GM23338 (cell line): ENCODE measurements around the gene MKKS. TPM values are rescaled to one million over a fixed set of nuclear protein-coding genes. Genes with fewer than 3 reads are reported as not detected.

Experiments used
- ATAC-seq: fragments of 200-7000 bp; cut with Tn5 transposase; 3 replicates; pipeline ENCODE4 v1.9.1; 2020
- DNase-seq: peaks from one replicate; pipeline ENCODE4 v3.0.0-alpha.2; 2015; ENCODE audit warnings: low spot score
- H2AFZ ChIP-seq: fragments of 200-600 bp; sonication (generic); 2 replicates; pipeline ENCODE4 v1.8.0; 2016; ENCODE audit warnings: antibody characterized with exemption, mild to moderate bottlenecking, moderate library complexity
- H3F3A ChIP-seq: fragments of 200-600 bp; sonication (generic); replicated peaks from 2 replicates; pipeline ENCODE4 v1.8.0; 2017; ENCODE audit warnings: antibody characterized with exemption, mixed run types, low read depth
- H3K27ac ChIP-seq: fragments of 200-600 bp; sonication (generic); 2 replicates; pipeline ENCODE4 v1.6.1; 2016; ENCODE audit warnings: low read depth
- H3K27me3 ChIP-seq: fragments of 200-600 bp; sonication (generic); 2 replicates; pipeline ENCODE4 v1.8.0; 2016; ENCODE audit warnings: mild to moderate bottlenecking, mixed run types, moderate library complexity; ENCODE audit not compliant: insufficient read depth
- H3K36me3 ChIP-seq: fragments of 200-600 bp; sonication (generic); 2 replicates; pipeline ENCODE4 v1.8.0; 2016; ENCODE audit warnings: mild to moderate bottlenecking; ENCODE audit not compliant: insufficient read depth
- H3K4me1 ChIP-seq: fragments of 200-600 bp; sonication (generic); 2 replicates; pipeline ENCODE4 v1.8.0; 2016; ENCODE audit warnings: mild to moderate bottlenecking, moderate library complexity; ENCODE audit not compliant: insufficient read depth
- H3K4me2 ChIP-seq: fragments of 200-600 bp; sonication (generic); 2 replicates; pipeline ENCODE4 v1.7.1; 2017; ENCODE audit warnings: mixed run types
- H3K4me3 ChIP-seq: fragments of 200-600 bp; sonication (generic); 2 replicates; pipeline ENCODE4 v1.6.1; 2016; ENCODE audit warnings: mixed run types
- H3K79me2 ChIP-seq: fragments of 200-600 bp; sonication (generic); replicated peaks from 2 replicates; pipeline ENCODE4 v1.8.0; 2017; ENCODE audit warnings: mild to moderate bottlenecking; ENCODE audit not compliant: insufficient read depth
- H3K9me2 ChIP-seq: fragments of 200-600 bp; sonication (generic); 2 replicates; pipeline ENCODE4 v1.8.0; 2017; ENCODE audit not compliant: insufficient read depth
- H4K20me1 ChIP-seq: fragments of 200-600 bp; sonication (generic); replicated peaks from 2 replicates; pipeline ENCODE4 v1.8.0; 2017; ENCODE audit warnings: mild to moderate bottlenecking; ENCODE audit not compliant: insufficient read depth
- H3K27ac Mint-ChIP-seq: 2 replicates; pipeline ENCODE4 v1.8.0; 2020; ENCODE audit warnings: inconsistent platforms, mild to moderate bottlenecking, moderate library complexity, mixed read lengths
- H3K27me3 Mint-ChIP-seq: 3 replicates; pipeline ENCODE4 v1.8.0; 2022; ENCODE audit warnings: low read depth, mild to moderate bottlenecking, moderate library complexity, mixed read lengths, inconsistent platforms; ENCODE audit not compliant: insufficient read depth, poor library complexity
- H3K36me3 Mint-ChIP-seq: 3 replicates; pipeline ENCODE4 v1.8.0; 2021; ENCODE audit warnings: low read depth, mild to moderate bottlenecking, inconsistent platforms, moderate library complexity, mixed read lengths
- H3K4me1 Mint-ChIP-seq: 3 replicates; pipeline ENCODE4 v1.8.0; 2020; ENCODE audit warnings: mild to moderate bottlenecking, inconsistent platforms, mixed read lengths
- H3K4me3 Mint-ChIP-seq: 3 replicates; pipeline ENCODE4 v1.8.0; 2021; ENCODE audit warnings: moderate library complexity, mild to moderate bottlenecking, inconsistent platforms, mixed read lengths
- H3K9me3 Mint-ChIP-seq: 3 replicates; pipeline ENCODE4 v1.8.0; 2020; ENCODE audit warnings: moderate library complexity, mild to moderate bottlenecking, inconsistent platforms, mixed read lengths
- CTCF ChIP-seq, 2 experiments: fragments of 200-600 bp in 1 of 2; sonication (generic) in 1 of 2; conservative IDR thresholded peaks; 2 replicates each; pipeline versions ENCODE4 v1.5.1 to v1.6.1; 2016 to 2017; ENCODE audit warnings: antibody characterized with exemption in 2 of 2, low read depth in 2 of 2, mild to moderate bottlenecking in 2 of 2, moderate library complexity in 1 of 2
- EZH2 ChIP-seq: fragments of 200-600 bp; sonication (generic); IDR thresholded peaks from one replicate; pipeline ENCODE4 v1.8.0; 2017; ENCODE audit warnings: antibody characterized with exemption, mild to moderate bottlenecking, low read depth; ENCODE audit not compliant: unreplicated experiment
- JUNB ChIP-seq: IDR thresholded peaks from one replicate; pipeline ENCODE4 v1.6.1; 2016; ENCODE audit warnings: antibody characterized with exemption; ENCODE audit not compliant: unreplicated experiment
- NANOG ChIP-seq: IDR thresholded peaks from 2 replicates; pipeline ENCODE4 v1.6.1; 2016; ENCODE audit warnings: antibody characterized with exemption, borderline replicate concordance
- POLR2AphosphoS5 ChIP-seq: IDR thresholded peaks from 2 replicates; pipeline ENCODE4 v1.6.1; 2016; ENCODE audit warnings: antibody characterized with exemption, low read depth
- REST ChIP-seq: IDR thresholded peaks from one replicate; pipeline ENCODE4 v1.6.1; 2018; ENCODE audit warnings: antibody characterized with exemption; ENCODE audit not compliant: unreplicated experiment
- polyA plus RNA-seq: library from polyadenylated mRNA; unstranded; fragments of >200 nt; fragmentation: Nextera tagmentation; extraction: Ambion mirVana; gene quantifications from 2 replicates; pipeline ENCODE4 v1.2.1, GENCODE V29; 2016
- total RNA-seq: library from RNA; depleted of rRNA; stranded (reverse); fragments of >200 nt; shearing (Covaris generic); gene quantifications from 2 replicates; pipeline ENCODE4 v1.2.3, GENCODE V29; 2014

MKKS gene
- total and polyA plus RNA-seq, 2 experiments from 2014 or later = 13.4 to 16.7 TPM

- H3K4me2 ChIP-seq = no peak overlapping the region
- H3K27ac ChIP-seq = no peak overlapping the region
Observed at GRCh38 chr20:10412591-10413408, 21.2 kb downstream of the MKKS start.

GRCh38 chr20:10411673-10412072 is 22.3 kb downstream of the MKKS start:
- Histone ChIP-seq H3K4me3 (no peak overlapping the region), H3K4me2 (no peak overlapping the region), H3K79me2 (peaks cover 10% of the 10 kb centered on the region; the same call in 1 of the 2 replicates), H3K36me3 (no peaks in the 10 kb centered on the region; the same call in none of the 2 replicates), H4K20me1 (no peaks in the 10 kb centered on the region), H3K4me1 (no peaks in the 10 kb centered on the region), H2AFZ (no peak overlapping the region), H3F3A (no peaks in the 10 kb centered on the region), H3K27me3 (no peaks in the 10 kb centered on the region), H3K27ac (no peak overlapping the region), H3K9me2 (no peaks in the 10 kb centered on the region)
- Mint-ChIP-seq H3K36me3 (peaks cover 2% of the 10 kb centered on the region; the same call in 2 of the 3 replicates), H3K9me3 (no peaks in the 10 kb centered on the region), H3K4me3 (no peak overlapping the region), H3K27ac (no peak overlapping the region), H3K4me1 (peaks cover 16% of the 10 kb centered on the region; the same call in 2 of the 3 replicates), H3K27me3 (peaks cover 2% of the 10 kb centered on the region)
- DNase-seq = no peak
- no peak for ATAC-seq
- no peak for TF ChIP-seq EZH2
- TF ChIP-seq REST = no peak
- TF ChIP-seq NANOG = no peak
- no peak for TF ChIP-seq JUNB
- no peak for TF ChIP-seq POLR2AphosphoS5

More at GRCh38 chr20:10412591-10413408, 21.2 kb downstream of the MKKS start:
- no peaks in the 10 kb centered on the region for H3K9me3 Mint-ChIP-seq
- DNase-seq (no peak), ATAC-seq (no peak)
- no peak overlapping the region for H3K4me3 Mint-ChIP-seq
- H3K27ac Mint-ChIP-seq = no peak overlapping the region
- peaks cover 16% of the 10 kb centered on the region; the same call in 2 of the 3 replicates for H3K4me1 Mint-ChIP-seq
- peaks cover 10% of the 10 kb centered on the region for H3K36me3 Mint-ChIP-seq
- Histone ChIP-seq H3K4me3 (no peak overlapping the region), H3K79me2 (peaks cover 13% of the 10 kb centered on the region), H3F3A (no peaks in the 10 kb centered on the region), H3K9me2 (no peaks in the 10 kb centered on the region), H3K27me3 (no peaks in the 10 kb centered on the region), H3K36me3 (no peaks in the 10 kb centered on the region; the same call in none of the 2 replicates), H2AFZ (no peak overlapping the region), H3K4me1 (no peaks in the 10 kb centered on the region), H4K20me1 (no peaks in the 10 kb centered on the region)
- TF ChIP-seq CTCF (conservative IDR thresholded peaks at IDR 0.05; ENCODE audit: low read depth in 2 of 2) = peak in 1 of 2 experiments; percentile 42
- TF ChIP-seq POLR2AphosphoS5 = no peak
- H3K27me3 Mint-ChIP-seq = peaks cover 2% of the 10 kb centered on the region
